Neural cell (in vitro differentiated cells): Measurements from ENCODE around the gene ZNF462. TPM values are rescaled to one million over a fixed set of nuclear protein-coding genes. Genes with fewer than 3 reads are reported as not detected.

Source experiments
- H2AFZ ChIP-seq: fragments of 200-600, 300-800 bp; sonication (generic), shearing (Covaris generic); 2 replicates; pipeline ENCODE4 v1.6.0; 2014; ENCODE audit warnings: low read depth, mild to moderate bottlenecking, antibody characterized with exemption, low read length, moderate library complexity
- H3F3A ChIP-seq: fragments of 200-600 bp; shearing (Covaris generic); 2 replicates; pipeline ENCODE4 v1.6.1; 2016; ENCODE audit warnings: mild to moderate bottlenecking, moderate library complexity, mixed read lengths, antibody characterized with exemption, low read length; ENCODE audit not compliant: insufficient read depth, poor library complexity, severe bottlenecking
- H3K27ac ChIP-seq: fragments of 200-600, 300-800 bp; sonication (generic), shearing (Covaris generic); 2 replicates; pipeline ENCODE4 v1.5.1; 2014; ENCODE audit warnings: mild to moderate bottlenecking, low read length, moderate library complexity
- H3K27me3 ChIP-seq: fragments of 300-800, 200-600 bp; sonication (generic), shearing (Covaris generic); 2 replicates; pipeline ENCODE4 v1.6.0; 2014; ENCODE audit warnings: mild to moderate bottlenecking, low read depth, low read length, moderate library complexity; ENCODE audit not compliant: insufficient read depth
- H3K36me3 ChIP-seq: fragments of 300-800, 200-600 bp; sonication (generic), shearing (Covaris generic); 2 replicates; pipeline ENCODE4 v1.5.1; 2014; ENCODE audit warnings: mild to moderate bottlenecking, antibody characterized with exemption, low read length, moderate library complexity; ENCODE audit not compliant: insufficient read depth
- H3K4me2 ChIP-seq: fragments of 300-800, 200-600 bp; sonication (generic), shearing (Covaris generic); 2 replicates; pipeline ENCODE4 v1.6.0; 2014; ENCODE audit warnings: mild to moderate bottlenecking, low read length
- H3K4me3 ChIP-seq: fragments of 300-800, 200-600 bp; sonication (generic), shearing (Covaris generic); 2 replicates; pipeline ENCODE4 v1.5.1; 2014; ENCODE audit warnings: mild to moderate bottlenecking, low read length, moderate library complexity
- H3K79me2 ChIP-seq: fragments of 200-600 bp; shearing (Covaris generic); replicated peaks from 2 replicates; pipeline ENCODE4 v1.6.0; 2014; ENCODE audit warnings: mild to moderate bottlenecking, low read length, moderate library complexity; ENCODE audit not compliant: insufficient read depth
- H3K9ac ChIP-seq: fragments of 300-800, 200-600 bp; sonication (generic), shearing (Covaris generic); 2 replicates; pipeline ENCODE4 v1.6.1; 2016; ENCODE audit warnings: mild to moderate bottlenecking, low read length, mixed read lengths
- H3K9me2 ChIP-seq: fragments of 200-600 bp; shearing (Covaris generic); 2 replicates; pipeline ENCODE4 v1.6.1; 2016; ENCODE audit warnings: mild to moderate bottlenecking, low read length, mixed read lengths; ENCODE audit not compliant: insufficient read depth
- H3K9me3 ChIP-seq: fragments of 200-600, 300-800 bp; sonication (generic), shearing (Covaris generic); 2 replicates; pipeline ENCODE4 v1.6.1; 2016; ENCODE audit warnings: mild to moderate bottlenecking, mixed run types, low read length, moderate library complexity, mixed read lengths
- H4K20me1 ChIP-seq: fragments of 200-600 bp; shearing (Covaris generic); 2 replicates; pipeline ENCODE4 v1.6.1; 2016; ENCODE audit warnings: mild to moderate bottlenecking, mixed run types; ENCODE audit not compliant: insufficient read depth
- EP300 ChIP-seq: fragments of 450-650 bp; conservative IDR thresholded peaks from 2 replicates; pipeline ENCODE4 v1.6.1; 2014; ENCODE audit warnings: antibody characterized with exemption, mild to moderate bottlenecking, moderate library complexity; ENCODE audit not compliant: poor library complexity, severe bottlenecking
- EZH2 ChIP-seq: fragments of 200-600, 300-800 bp; shearing (Covaris generic), sonication (generic); IDR thresholded peaks from 2 replicates; pipeline ENCODE4 v1.6.1; 2014; ENCODE audit warnings: antibody characterized with exemption, low read length, borderline replicate concordance, mild to moderate bottlenecking; ENCODE audit not compliant: insufficient read depth, poor library complexity, severe bottlenecking
- MXI1 ChIP-seq: fragments of 450-650 bp; conservative IDR thresholded peaks from 2 replicates; pipeline ENCODE4 v1.6.1; 2014; ENCODE audit warnings: antibody characterized with exemption, mild to moderate bottlenecking; ENCODE audit not compliant: poor library complexity, severe bottlenecking
- POLR2AphosphoS5 ChIP-seq: IDR thresholded peaks from 2 replicates; pipeline ENCODE4 v1.6.1; 2012
- RAD21 ChIP-seq: fragments of 450-650 bp; conservative IDR thresholded peaks from 2 replicates; pipeline ENCODE4 v1.6.1; 2014; ENCODE audit warnings: antibody characterized with exemption, mild to moderate bottlenecking, moderate library complexity
- REST ChIP-seq: IDR thresholded peaks from 2 replicates; pipeline ENCODE4 v1.6.1; 2012; ENCODE audit warnings: borderline replicate concordance
- SMC3 ChIP-seq: fragments of 450-650 bp; conservative IDR thresholded peaks from 2 replicates; pipeline ENCODE4 v1.6.1; 2014; ENCODE audit warnings: antibody characterized with exemption, mild to moderate bottlenecking, moderate library complexity; ENCODE audit not compliant: poor library complexity
- TAF1 ChIP-seq: IDR thresholded peaks from 2 replicates; pipeline ENCODE4 v1.6.1; 2012; ENCODE audit warnings: low read depth
- polyA plus RNA-seq: library from polyadenylated mRNA; depleted of rRNA; stranded (reverse); fragments of >200 nt; gene quantifications from 2 replicates; pipeline ENCODE4 v1.2.3, GENCODE V29; 2014
- TF ChIP-seq, protein P1 (sequence below): fragments of 450-650 bp; IDR thresholded peaks from 2 replicates; pipeline ENCODE4 v1.5.1; 2014; ENCODE audit warnings: antibody characterized with exemption, mild to moderate bottlenecking, moderate library complexity; ENCODE audit not compliant: poor library complexity, severe bottlenecking

ZNF462 gene
- polyA plus RNA-seq, 1 donor from 2014 or later, result 9.1 TPM

- no peaks in the 10 kb centered on the region for H3K9me2 ChIP-seq
- H3K27ac ChIP-seq, result no peak overlapping the region
- H3K79me2 ChIP-seq, result peaks cover 97% of the 10 kb centered on the region
Observed at GRCh38 chr9:106869028-106869427, 6.1 kb downstream of the ZNF462 start.

DNA sequence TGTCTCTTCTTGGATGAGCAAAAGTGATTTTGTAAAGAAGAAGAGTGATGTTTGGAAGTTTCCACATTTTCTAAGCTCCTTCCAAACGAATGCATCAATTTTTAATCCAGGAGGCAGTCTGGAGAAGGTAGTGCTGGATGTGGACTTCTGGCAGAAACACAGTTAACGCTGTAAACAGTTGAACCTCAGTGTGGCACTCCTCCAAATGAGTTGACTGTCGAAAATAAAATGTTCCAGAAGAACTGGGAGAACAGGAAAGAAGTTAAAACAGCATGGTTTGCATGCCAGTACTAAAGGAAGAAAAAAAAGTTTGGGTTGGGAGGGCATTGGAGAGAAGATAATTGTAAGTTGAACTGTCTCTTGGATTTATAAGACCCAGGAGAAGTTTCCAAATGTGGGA, 6.5 kb downstream of the ZNF462 start:
- Histone ChIP-seq H3K9ac (no peak overlapping the region), H3K4me3 (no peak overlapping the region), H3K79me2 (peaks cover 100% of the 10 kb centered on the region), H3K27ac (no peak overlapping the region), H4K20me1 (no peaks in the 10 kb centered on the region), H3K9me3 (no peaks in the 10 kb centered on the region), H3K4me2 (no peak overlapping the region), H3F3A (peaks cover 15% of the 10 kb centered on the region), H2AFZ (no peak overlapping the region), H3K36me3 (no peaks in the 10 kb centered on the region), H3K27me3 (no peaks in the 10 kb centered on the region), H3K9me2 (no peaks in the 10 kb centered on the region)
- TF ChIP-seq POLR2AphosphoS5 (no peak), TAF1 (no peak), EP300 (no peak), RAD21 (no peak), REST (no peak), SMC3 (no peak), EZH2 (no peak)
- TF ChIP-seq, protein P1, sequence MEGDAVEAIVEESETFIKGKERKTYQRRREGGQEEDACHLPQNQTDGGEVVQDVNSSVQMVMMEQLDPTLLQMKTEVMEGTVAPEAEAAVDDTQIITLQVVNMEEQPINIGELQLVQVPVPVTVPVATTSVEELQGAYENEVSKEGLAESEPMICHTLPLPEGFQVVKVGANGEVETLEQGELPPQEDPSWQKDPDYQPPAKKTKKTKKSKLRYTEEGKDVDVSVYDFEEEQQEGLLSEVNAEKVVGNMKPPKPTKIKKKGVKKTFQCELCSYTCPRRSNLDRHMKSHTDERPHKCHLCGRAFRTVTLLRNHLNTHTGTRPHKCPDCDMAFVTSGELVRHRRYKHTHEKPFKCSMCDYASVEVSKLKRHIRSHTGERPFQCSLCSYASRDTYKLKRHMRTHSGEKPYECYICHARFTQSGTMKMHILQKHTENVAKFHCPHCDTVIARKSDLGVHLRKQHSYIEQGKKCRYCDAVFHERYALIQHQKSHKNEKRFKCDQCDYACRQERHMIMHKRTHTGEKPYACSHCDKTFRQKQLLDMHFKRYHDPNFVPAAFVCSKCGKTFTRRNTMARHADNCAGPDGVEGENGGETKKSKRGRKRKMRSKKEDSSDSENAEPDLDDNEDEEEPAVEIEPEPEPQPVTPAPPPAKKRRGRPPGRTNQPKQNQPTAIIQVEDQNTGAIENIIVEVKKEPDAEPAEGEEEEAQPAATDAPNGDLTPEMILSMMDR, result no peak

More at GRCh38 chr9:106869028-106869427, 6.1 kb downstream of the ZNF462 start:
- Histone ChIP-seq H3K9ac (no peak overlapping the region), H2AFZ (no peak overlapping the region), H4K20me1 (no peaks in the 10 kb centered on the region), H3K27me3 (no peaks in the 10 kb centered on the region), H3K9me3 (no peaks in the 10 kb centered on the region), H3K4me3 (no peak overlapping the region), H3K4me2 (no peak overlapping the region), H3K36me3 (no peaks in the 10 kb centered on the region), H3F3A (peaks cover 17% of the 10 kb centered on the region)
- TF ChIP-seq EP300 (no peak), REST (no peak), MXI1 (no peak), TAF1 (no peak), POLR2AphosphoS5 (no peak), RAD21 (no peak), EZH2 (no peak), SMC3 (no peak)
- TF ChIP-seq, protein P1, result no peak
